Esophagus muscularis mucosa (tissue), 4 donors: ENCODE data around the gene MTURN. TPM values are rescaled to one million over a fixed set of nuclear protein-coding genes. Genes with fewer than 3 reads are reported as not detected.

Source experiments
- DNase-seq: peaks from one replicate; pipeline ENCODE4 v3.0.0-alpha.2; 2017; ENCODE audit errors: extremely low spot score
- H3K27ac ChIP-seq, 4 donors: fragments of 200-600 bp; sonication (generic); replicated peaks in 1 of 4; 1 replicate in 3 of 4; 2 replicates in 1 of 4; pipeline ENCODE4 v1.5.1; 2016 to 2019; ENCODE audit warnings: mild to moderate bottlenecking in 1 of 4
- H3K27me3 ChIP-seq, 4 donors: fragments of 200-600 bp; sonication (generic); one replicate each; pipeline versions ENCODE4 v1.5.1 to v1.6.0; 2016 to 2019
- H3K36me3 ChIP-seq, 4 donors: fragments of 200-600 bp; sonication (generic); one replicate each; pipeline ENCODE4 v1.5.1; 2016 to 2019
- H3K4me1 ChIP-seq, 4 donors: fragments of 200-600 bp; sonication (generic); one replicate each; pipeline ENCODE4 v1.5.1; 2016 to 2019
- H3K4me3 ChIP-seq, 4 donors: fragments of 200-600 bp; sonication (generic); 1 replicate in 2 of 4; 2 replicates in 2 of 4; pipeline ENCODE4 v1.5.1; 2016 to 2019; ENCODE audit warnings: mild to moderate bottlenecking in 4 of 4, moderate library complexity in 1 of 4
- H3K9me3 ChIP-seq, 4 donors: fragments of 200-600 bp; sonication (generic); 1 replicate in 3 of 4; 2 replicates in 1 of 4; pipeline ENCODE4 v1.5.1; 2016 to 2019
- CTCF ChIP-seq, 3 experiments: fragments of 200-600 bp in 2 of 3; fragments of 450-650 bp in 1 of 3; sonication (generic) in 2 of 3; IDR thresholded peaks; one replicate each; pipeline ENCODE4 v1.5.1; 2017 to 2019; ENCODE audit warnings: antibody characterized with exemption in 3 of 3, mild to moderate bottlenecking in 2 of 3, moderate library complexity in 1 of 3
- EP300 ChIP-seq: sonication (generic); formaldehyde crosslinking; IDR thresholded peaks from one replicate; pipeline ENCODE4 v1.6.1; 2017; ENCODE audit warnings: antibody characterized with exemption
- POLR2A ChIP-seq: fragments of 450-650 bp; IDR thresholded peaks from one replicate; pipeline ENCODE4 v1.6.1; 2017; ENCODE audit warnings: antibody characterized with exemption, moderate library complexity, mild to moderate bottlenecking, low read depth
- POLR2AphosphoS5 ChIP-seq, 2 donors: sonication (generic); formaldehyde crosslinking; IDR thresholded peaks; one replicate each; pipeline ENCODE4 v1.6.1; 2017; ENCODE audit warnings: antibody characterized with exemption in 2 of 2
- WGBS: methylation state at CpG from one replicate; pipeline ENCODE4 v1.1.5; 2018; 5-methylcytosine and 5-hydroxymethylcytosine counted together
- intact Hi-C: fragments of 100-400 bp; cut with DNase I; formaldehyde crosslinking; loops from one replicate; pipeline ENCODE4 v1.15.1; 2023
- total RNA-seq, 4 donors: library from RNA; depleted of rRNA; stranded (reverse); fragments of >200 nt; gene quantifications; one replicate each; pipeline versions ENCODE4 v1.1.0 to v1.2.1, GENCODE V29; 2016

MTURN gene
- total RNA-seq, 4 donors from 2014 or later, result 158 to 249 (median 196) TPM

- no peak for TF ChIP-seq POLR2AphosphoS5 (IDR thresholded peaks at IDR 0.05)
- no peak for TF ChIP-seq POLR2A
- TF ChIP-seq EP300, result no peak
- TF ChIP-seq CTCF (IDR thresholded peaks at IDR 0.05), result no peak
- Histone ChIP-seq H3K27me3 (no peaks in the 10 kb centered on the region), H3K27ac (no peak overlapping the region), H3K36me3 (no peaks in the 10 kb centered on the region), H3K9me3 (no peaks in the 10 kb centered on the region), H3K4me3 (no peak overlapping the region), H3K4me1 (no peaks in the 10 kb centered on the region)
- intact Hi-C loops, result no loop called here
- WGBS, result 96% methylated on average over 1 of the region's 1 CpG
- no peak for DNase-seq
Measured at GRCh38 chr7:30104157-30104556, 30.6 kb upstream of the MTURN start.

- peaks cover 0 to 12% (median 5%) of the 10 kb centered on the region in 4 donors for H3K9me3 ChIP-seq
- no peak overlapping the region for H3K27ac ChIP-seq
- WGBS, result 94% methylated on average over 5 of the region's 5 CpGs
- H3K4me1 ChIP-seq, result no peaks in the 10 kb centered on the region
- intact Hi-C loops, result no loop called here
- no peak overlapping the region for H3K4me3 ChIP-seq
- no peaks in the 10 kb centered on the region for H3K27me3 ChIP-seq
- no peaks in the 10 kb centered on the region for H3K36me3 ChIP-seq
- DNase-seq, result no peak
- TF ChIP-seq POLR2AphosphoS5 (IDR thresholded peaks at IDR 0.05) (no peak), POLR2A (no peak), EP300 (no peak), CTCF (IDR thresholded peaks at IDR 0.05) (no peak)
Measured at GRCh38 chr7:30112103-30112713, 22.6 kb upstream of the MTURN start.

- DNase-seq, result no peak
- no peak overlapping the region for H3K4me3 ChIP-seq
- no peaks in the 10 kb centered on the region for H3K4me1 ChIP-seq
- no peaks in the 10 kb centered on the region for H3K27me3 ChIP-seq
- intact Hi-C loops, result no loop called here
- no peak for TF ChIP-seq EP300
- H3K36me3 ChIP-seq, result no peaks in the 10 kb centered on the region
- no peak overlapping the region for H3K27ac ChIP-seq
- peaks cover 0 to 12% (median 5%) of the 10 kb centered on the region in 4 donors for H3K9me3 ChIP-seq
Measured at GRCh38 chr7:30113144-30113543, 21.6 kb upstream of the MTURN start.

GRCh38 chr7:30114536-30115238, 20.1 kb upstream of the MTURN start:
- intact Hi-C loops, result no loop called here
- DNase-seq, result no peak

More at GRCh38 chr7:30114536-30115238, 20.1 kb upstream of the MTURN start:
- H3K27ac ChIP-seq, result no peak overlapping the region
- H3K4me1 ChIP-seq, result no peaks in the 10 kb centered on the region
- H3K27me3 ChIP-seq, result no peaks in the 10 kb centered on the region
- peaks cover 0 to 12% (median 5%) of the 10 kb centered on the region in 4 donors for H3K9me3 ChIP-seq
- H3K36me3 ChIP-seq, result no peaks in the 10 kb centered on the region
- no peak overlapping the region for H3K4me3 ChIP-seq
- 76% methylated on average over 3 of the region's 3 CpGs for WGBS
- TF ChIP-seq CTCF (IDR thresholded peaks at IDR 0.05) (no peak), POLR2AphosphoS5 (IDR thresholded peaks at IDR 0.05) (no peak), POLR2A (no peak), EP300 (no peak)
